HEK293T (cell line): Measurements from ENCODE around the gene OCA2.

Experiments used
- BHLHE40 ChIP-seq: fragments of 450-650 bp; IDR thresholded peaks from 2 replicates; pipeline ENCODE4 v1.6.1; 2016; ENCODE audit warnings: mild to moderate bottlenecking, moderate library complexity, borderline replicate concordance
- ELF4 ChIP-seq: fragments of 450-650 bp; IDR thresholded peaks from 2 replicates; pipeline ENCODE4 v1.6.1; 2017; ENCODE audit warnings: antibody characterized with exemption
- PKNOX1 ChIP-seq: fragments of 450-650 bp; IDR thresholded peaks from 2 replicates; pipeline ENCODE4 v1.6.1; 2016
- SP1 ChIP-seq: fragments of 450-650 bp; IDR thresholded peaks from 2 replicates; pipeline ENCODE4 v1.6.1; 2017
- SUZ12 ChIP-seq: fragments of 450-650 bp; IDR thresholded peaks from 2 replicates; pipeline ENCODE4 v1.6.1; 2016; ENCODE audit warnings: mild to moderate bottlenecking

GRCh38 chr15:27885201-27885600, 213.9 kb downstream of the OCA2 start:
- no peak for TF ChIP-seq ELF4
- no peak for TF ChIP-seq SUZ12
- TF ChIP-seq PKNOX1: no peak
- TF ChIP-seq SP1: no peak
- no peak for TF ChIP-seq BHLHE40
